Measurements from ENCODE around the gene HIGD1C.

HIGD1C gene

GRCh38 chr12:50988051-50988450, 35.7 kb downstream of the HIGD1C start:
- TF ChIP-seq BACH2 (CRISPR knock-in tag; IDR thresholded peaks at IDR 0.05; ENCODE audit: borderline replicate concordance) (no peak), ZC3H10 (CRISPR knock-in tag; IDR thresholded peaks at IDR 0.05) (no peak), TCF4 (CRISPR knock-in tag; IDR thresholded peaks at IDR 0.05; ENCODE audit: borderline replicate concordance) (no peak), TSHZ2 (CRISPR knock-in tag; IDR thresholded peaks at IDR 0.05) (no peak), CSDC2 (CRISPR knock-in tag; IDR thresholded peaks at IDR 0.05) (no peak), ARNTL (CRISPR knock-in tag; IDR thresholded peaks at IDR 0.05; ENCODE audit: borderline replicate concordance, low read depth) (no peak), TOX (CRISPR knock-in tag; IDR thresholded peaks at IDR 0.05; ENCODE audit: borderline replicate concordance) (no peak), ISL1 (CRISPR knock-in tag; IDR thresholded peaks at IDR 0.05) (no peak), PATZ1 (CRISPR knock-in tag; IDR thresholded peaks at IDR 0.05; ENCODE audit: borderline replicate concordance) (no peak), ZFP3 (CRISPR knock-in tag; IDR thresholded peaks at IDR 0.05) (no peak), GLIS3 (CRISPR knock-in tag; IDR thresholded peaks at IDR 0.05) (no peak), POU6F1 (CRISPR knock-in tag; IDR thresholded peaks at IDR 0.05; ENCODE audit: borderline replicate concordance, low read depth) (no peak), ZFP30 (CRISPR knock-in tag; IDR thresholded peaks at IDR 0.05) (no peak)
- ATAC-seq = no peak

- no peak for TF ChIP-seq ZNF70 (CRISPR knock-in tag; IDR thresholded peaks at IDR 0.05)
- no peak for TF ChIP-seq TOX (CRISPR knock-in tag; IDR thresholded peaks at IDR 0.05; ENCODE audit: borderline replicate concordance)
- TF ChIP-seq CREB5 (CRISPR knock-in tag; IDR thresholded peaks at IDR 0.05; ENCODE audit: low read depth) = no peak
- no peak for TF ChIP-seq PPARA (CRISPR knock-in tag; IDR thresholded peaks at IDR 0.05; ENCODE audit: borderline replicate concordance)
- no peak for TF ChIP-seq ARNTL (CRISPR knock-in tag; IDR thresholded peaks at IDR 0.05; ENCODE audit: borderline replicate concordance, low read depth)
- TF ChIP-seq RARB (CRISPR knock-in tag; IDR thresholded peaks at IDR 0.05) = no peak
- no peak for TF ChIP-seq ZNF8 (CRISPR knock-in tag; IDR thresholded peaks at IDR 0.05)
- no peak for TF ChIP-seq TCF4 (CRISPR knock-in tag; IDR thresholded peaks at IDR 0.05; ENCODE audit: borderline replicate concordance)
- TF ChIP-seq POU6F1 (CRISPR knock-in tag; IDR thresholded peaks at IDR 0.05; ENCODE audit: borderline replicate concordance, low read depth) = no peak
- no peak for TF ChIP-seq TSHZ2 (CRISPR knock-in tag; IDR thresholded peaks at IDR 0.05)
- no peak for TF ChIP-seq ZNF565 (CRISPR knock-in tag; conservative IDR thresholded peaks at IDR 0.05; ENCODE audit: low read depth)
- no peak for TF ChIP-seq ZC3H10 (CRISPR knock-in tag; IDR thresholded peaks at IDR 0.05)
- no peak for TF ChIP-seq OSR1 (CRISPR knock-in tag; IDR thresholded peaks at IDR 0.05)
- no peak for ATAC-seq
These were observed 36.5 kb downstream of the HIGD1C start for GRCh38 chr12:50988871-50989270.
